GM23338 (cell line): ENCODE data around the gene DNAJC27. TPM values are rescaled to one million over a fixed set of nuclear protein-coding genes. Genes with fewer than 3 reads are reported as not detected.

Source experiments
- ATAC-seq: fragments of 200-7000 bp; cut with Tn5 transposase; 3 replicates; pipeline ENCODE4 v1.9.1; 2020
- DNase-seq: peaks from one replicate; pipeline ENCODE4 v3.0.0-alpha.2; 2015; ENCODE audit warnings: low spot score
- H2AFZ ChIP-seq: fragments of 200-600 bp; sonication (generic); 2 replicates; pipeline ENCODE4 v1.8.0; 2016; ENCODE audit warnings: antibody characterized with exemption, mild to moderate bottlenecking, moderate library complexity
- H3F3A ChIP-seq: fragments of 200-600 bp; sonication (generic); replicated peaks from 2 replicates; pipeline ENCODE4 v1.8.0; 2017; ENCODE audit warnings: antibody characterized with exemption, mixed run types, low read depth
- H3K27ac ChIP-seq: fragments of 200-600 bp; sonication (generic); 2 replicates; pipeline ENCODE4 v1.6.1; 2016; ENCODE audit warnings: low read depth
- H3K27me3 ChIP-seq: fragments of 200-600 bp; sonication (generic); 2 replicates; pipeline ENCODE4 v1.8.0; 2016; ENCODE audit warnings: mild to moderate bottlenecking, mixed run types, moderate library complexity; ENCODE audit not compliant: insufficient read depth
- H3K36me3 ChIP-seq: fragments of 200-600 bp; sonication (generic); 2 replicates; pipeline ENCODE4 v1.8.0; 2016; ENCODE audit warnings: mild to moderate bottlenecking; ENCODE audit not compliant: insufficient read depth
- H3K4me1 ChIP-seq: fragments of 200-600 bp; sonication (generic); 2 replicates; pipeline ENCODE4 v1.8.0; 2016; ENCODE audit warnings: mild to moderate bottlenecking, moderate library complexity; ENCODE audit not compliant: insufficient read depth
- H3K4me2 ChIP-seq: fragments of 200-600 bp; sonication (generic); 2 replicates; pipeline ENCODE4 v1.7.1; 2017; ENCODE audit warnings: mixed run types
- H3K4me3 ChIP-seq: fragments of 200-600 bp; sonication (generic); 2 replicates; pipeline ENCODE4 v1.6.1; 2016; ENCODE audit warnings: mixed run types
- H3K79me2 ChIP-seq: fragments of 200-600 bp; sonication (generic); replicated peaks from 2 replicates; pipeline ENCODE4 v1.8.0; 2017; ENCODE audit warnings: mild to moderate bottlenecking; ENCODE audit not compliant: insufficient read depth
- H3K9me2 ChIP-seq: fragments of 200-600 bp; sonication (generic); 2 replicates; pipeline ENCODE4 v1.8.0; 2017; ENCODE audit not compliant: insufficient read depth
- H4K20me1 ChIP-seq: fragments of 200-600 bp; sonication (generic); replicated peaks from 2 replicates; pipeline ENCODE4 v1.8.0; 2017; ENCODE audit warnings: mild to moderate bottlenecking; ENCODE audit not compliant: insufficient read depth
- H3K27ac Mint-ChIP-seq: 2 replicates; pipeline ENCODE4 v1.8.0; 2020; ENCODE audit warnings: inconsistent platforms, mild to moderate bottlenecking, moderate library complexity, mixed read lengths
- H3K27me3 Mint-ChIP-seq: 3 replicates; pipeline ENCODE4 v1.8.0; 2022; ENCODE audit warnings: low read depth, mild to moderate bottlenecking, moderate library complexity, mixed read lengths, inconsistent platforms; ENCODE audit not compliant: insufficient read depth, poor library complexity
- H3K36me3 Mint-ChIP-seq: 3 replicates; pipeline ENCODE4 v1.8.0; 2021; ENCODE audit warnings: low read depth, mild to moderate bottlenecking, inconsistent platforms, moderate library complexity, mixed read lengths
- H3K4me1 Mint-ChIP-seq: 3 replicates; pipeline ENCODE4 v1.8.0; 2020; ENCODE audit warnings: mild to moderate bottlenecking, inconsistent platforms, mixed read lengths
- H3K4me3 Mint-ChIP-seq: 3 replicates; pipeline ENCODE4 v1.8.0; 2021; ENCODE audit warnings: moderate library complexity, mild to moderate bottlenecking, inconsistent platforms, mixed read lengths
- H3K9me3 Mint-ChIP-seq: 3 replicates; pipeline ENCODE4 v1.8.0; 2020; ENCODE audit warnings: moderate library complexity, mild to moderate bottlenecking, inconsistent platforms, mixed read lengths
- CREB1 ChIP-seq: fragments of 250-450 bp; sonication (Bioruptor Pico); IDR thresholded peaks from 2 replicates; pipeline ENCODE4 v1.5.0; 2020; ENCODE audit warnings: low read depth, mild to moderate bottlenecking, moderate library complexity
- EZH2 ChIP-seq: fragments of 200-600 bp; sonication (generic); IDR thresholded peaks from one replicate; pipeline ENCODE4 v1.8.0; 2017; ENCODE audit warnings: antibody characterized with exemption, mild to moderate bottlenecking, low read depth; ENCODE audit not compliant: unreplicated experiment
- JUNB ChIP-seq: IDR thresholded peaks from one replicate; pipeline ENCODE4 v1.6.1; 2016; ENCODE audit warnings: antibody characterized with exemption; ENCODE audit not compliant: unreplicated experiment
- NANOG ChIP-seq: IDR thresholded peaks from 2 replicates; pipeline ENCODE4 v1.6.1; 2016; ENCODE audit warnings: antibody characterized with exemption, borderline replicate concordance
- POLR2AphosphoS5 ChIP-seq: IDR thresholded peaks from 2 replicates; pipeline ENCODE4 v1.6.1; 2016; ENCODE audit warnings: antibody characterized with exemption, low read depth
- STAT1 ChIP-seq: IDR thresholded peaks from one replicate; pipeline ENCODE4 v1.6.1; 2016; ENCODE audit warnings: antibody characterized with exemption; ENCODE audit not compliant: unreplicated experiment
- ZNF114 ChIP-seq: fragments of 250-450 bp; sonication (Bioruptor Pico); IDR thresholded peaks from 2 replicates; pipeline ENCODE4 v1.5.0; 2020; ENCODE audit warnings: mild to moderate bottlenecking, moderate library complexity
- polyA plus RNA-seq: library from polyadenylated mRNA; unstranded; fragments of >200 nt; fragmentation: Nextera tagmentation; extraction: Ambion mirVana; gene quantifications from 2 replicates; pipeline ENCODE4 v1.2.1, GENCODE V29; 2016
- total RNA-seq: library from RNA; depleted of rRNA; stranded (reverse); fragments of >200 nt; shearing (Covaris generic); gene quantifications from 2 replicates; pipeline ENCODE4 v1.2.3, GENCODE V29; 2014
- TF ChIP-seq, protein P1 (sequence below): fragments of 250-450 bp; sonication (Bioruptor Pico); IDR thresholded peaks from 2 replicates; pipeline ENCODE4 v1.5.0; 2020; ENCODE audit warnings: mild to moderate bottlenecking, moderate library complexity
- TF ChIP-seq, protein P2 (sequence below), 2 experiments: fragments of 200-600 bp in 1 of 2; sonication (generic) in 1 of 2; conservative IDR thresholded peaks; 2 replicates each; pipeline versions ENCODE4 v1.5.1 to v1.6.1; 2016 to 2017; ENCODE audit warnings: antibody characterized with exemption in 2 of 2, low read depth in 2 of 2, mild to moderate bottlenecking in 2 of 2, moderate library complexity in 1 of 2

Gene DNAJC27
- total and polyA plus RNA-seq, 2 experiments from 2014 or later: 2.4 to 2.6 TPM

DNA sequence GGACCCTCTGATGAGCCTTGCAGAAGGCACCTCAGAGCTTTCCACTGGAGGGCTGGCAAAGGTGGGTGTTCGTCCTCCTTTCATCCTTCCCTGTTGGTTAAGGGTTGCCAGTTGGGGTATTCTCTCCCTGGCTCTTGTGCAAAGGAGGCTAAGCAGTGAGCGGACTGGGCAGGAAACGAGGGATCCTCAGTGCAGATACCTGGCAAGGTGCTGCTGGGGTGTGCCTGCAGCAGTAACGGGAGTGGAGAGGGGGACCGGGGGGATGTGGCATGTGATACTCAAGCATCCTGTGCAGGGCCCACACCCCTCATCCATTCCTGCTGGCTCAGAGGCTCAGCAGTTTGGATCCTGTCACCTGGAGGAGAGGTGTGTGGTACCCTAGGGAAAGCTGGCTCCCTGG, 47.5 kb downstream of the DNAJC27 start (continued):
- no peak for TF ChIP-seq ZNF114 (CRISPR knock-in tag)
- TF ChIP-seq CREB1: no peak
- no peak for TF ChIP-seq EZH2
- TF ChIP-seq, protein P1, sequence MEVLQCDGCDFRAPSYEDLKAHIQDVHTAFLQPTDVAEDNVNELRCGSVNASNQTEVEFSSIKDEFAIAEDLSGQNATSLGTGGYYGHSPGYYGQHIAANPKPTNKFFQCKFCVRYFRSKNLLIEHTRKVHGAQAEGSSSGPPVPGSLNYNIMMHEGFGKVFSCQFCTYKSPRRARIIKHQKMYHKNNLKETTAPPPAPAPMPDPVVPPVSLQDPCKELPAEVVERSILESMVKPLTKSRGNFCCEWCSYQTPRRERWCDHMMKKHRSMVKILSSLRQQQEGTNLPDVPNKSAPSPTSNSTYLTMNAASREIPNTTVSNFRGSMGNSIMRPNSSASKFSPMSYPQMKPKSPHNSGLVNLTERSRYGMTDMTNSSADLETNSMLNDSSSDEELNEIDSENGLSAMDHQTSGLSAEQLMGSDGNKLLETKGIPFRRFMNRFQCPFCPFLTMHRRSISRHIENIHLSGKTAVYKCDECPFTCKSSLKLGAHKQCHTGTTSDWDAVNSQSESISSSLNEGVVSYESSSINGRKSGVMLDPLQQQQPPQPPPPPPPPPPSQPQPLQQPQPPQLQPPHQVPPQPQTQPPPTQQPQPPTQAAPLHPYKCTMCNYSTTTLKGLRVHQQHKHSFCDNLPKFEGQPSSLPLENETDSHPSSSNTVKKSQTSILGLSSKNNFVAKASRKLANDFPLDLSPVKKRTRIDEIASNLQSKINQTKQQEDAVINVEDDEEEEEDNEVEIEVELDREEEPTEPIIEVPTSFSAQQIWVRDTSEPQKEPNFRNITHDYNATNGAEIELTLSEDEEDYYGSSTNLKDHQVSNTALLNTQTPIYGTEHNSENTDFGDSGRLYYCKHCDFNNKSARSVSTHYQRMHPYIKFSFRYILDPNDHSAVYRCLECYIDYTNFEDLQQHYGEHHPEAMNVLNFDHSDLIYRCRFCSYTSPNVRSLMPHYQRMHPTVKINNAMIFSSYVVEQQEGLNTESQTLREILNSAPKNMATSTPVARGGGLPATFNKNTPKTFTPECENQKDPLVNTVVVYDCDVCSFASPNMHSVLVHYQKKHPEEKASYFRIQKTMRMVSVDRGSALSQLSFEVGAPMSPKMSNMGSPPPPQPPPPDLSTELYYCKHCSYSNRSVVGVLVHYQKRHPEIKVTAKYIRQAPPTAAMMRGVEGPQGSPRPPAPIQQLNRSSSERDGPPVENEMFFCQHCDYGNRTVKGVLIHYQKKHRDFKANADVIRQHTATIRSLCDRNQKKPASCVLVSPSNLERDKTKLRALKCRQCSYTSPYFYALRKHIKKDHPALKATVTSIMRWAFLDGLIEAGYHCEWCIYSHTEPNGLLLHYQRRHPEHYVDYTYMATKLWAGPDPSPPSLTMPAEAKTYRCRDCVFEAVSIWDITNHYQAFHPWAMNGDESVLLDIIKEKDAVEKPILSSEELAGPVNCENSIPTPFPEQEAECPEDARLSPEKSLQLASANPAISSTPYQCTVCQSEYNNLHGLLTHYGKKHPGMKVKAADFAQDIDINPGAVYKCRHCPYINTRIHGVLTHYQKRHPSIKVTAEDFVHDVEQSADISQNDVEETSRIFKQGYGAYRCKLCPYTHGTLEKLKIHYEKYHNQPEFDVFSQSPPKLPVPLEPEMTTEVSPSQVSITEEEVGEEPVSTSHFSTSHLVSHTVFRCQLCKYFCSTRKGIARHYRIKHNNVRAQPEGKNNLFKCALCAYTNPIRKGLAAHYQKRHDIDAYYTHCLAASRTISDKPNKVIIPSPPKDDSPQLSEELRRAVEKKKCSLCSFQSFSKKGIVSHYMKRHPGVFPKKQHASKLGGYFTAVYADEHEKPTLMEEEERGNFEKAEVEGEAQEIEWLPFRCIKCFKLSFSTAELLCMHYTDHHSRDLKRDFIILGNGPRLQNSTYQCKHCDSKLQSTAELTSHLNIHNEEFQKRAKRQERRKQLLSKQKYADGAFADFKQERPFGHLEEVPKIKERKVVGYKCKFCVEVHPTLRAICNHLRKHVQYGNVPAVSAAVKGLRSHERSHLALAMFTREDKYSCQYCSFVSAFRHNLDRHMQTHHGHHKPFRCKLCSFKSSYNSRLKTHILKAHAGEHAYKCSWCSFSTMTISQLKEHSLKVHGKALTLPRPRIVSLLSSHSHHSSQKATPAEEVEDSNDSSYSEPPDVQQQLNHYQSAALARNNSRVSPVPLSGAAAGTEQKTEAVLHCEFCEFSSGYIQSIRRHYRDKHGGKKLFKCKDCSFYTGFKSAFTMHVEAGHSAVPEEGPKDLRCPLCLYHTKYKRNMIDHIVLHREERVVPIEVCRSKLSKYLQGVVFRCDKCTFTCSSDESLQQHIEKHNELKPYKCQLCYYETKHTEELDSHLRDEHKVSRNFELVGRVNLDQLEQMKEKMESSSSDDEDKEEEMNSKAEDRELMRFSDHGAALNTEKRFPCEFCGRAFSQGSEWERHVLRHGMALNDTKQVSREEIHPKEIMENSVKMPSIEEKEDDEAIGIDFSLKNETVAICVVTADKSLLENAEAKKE (CRISPR knock-in tag): no peak

DNA sequence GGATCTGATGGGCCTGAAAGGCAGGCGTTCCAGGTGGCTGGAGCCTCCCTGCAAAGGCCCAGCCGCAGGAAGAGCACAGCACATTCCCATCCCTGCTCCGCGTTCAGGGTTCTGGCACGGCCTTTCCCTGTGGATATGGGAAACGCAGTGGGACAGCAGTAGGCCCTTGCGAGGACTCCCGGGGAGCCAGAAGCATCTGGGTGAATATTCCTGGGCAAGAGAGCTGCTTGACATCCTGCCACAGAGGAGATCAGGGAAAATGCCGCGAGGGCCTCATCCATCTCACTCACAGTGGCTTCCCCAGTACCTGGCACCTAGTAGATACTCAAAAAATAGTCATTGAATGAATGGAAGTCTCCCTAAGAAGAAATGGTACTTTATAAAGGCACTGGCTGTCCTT, 48.6 kb downstream of the DNAJC27 start:
- ATAC-seq: no peak
- H3K36me3 Mint-ChIP-seq: peaks cover 2% of the 10 kb centered on the region; the same call in 1 of the 3 replicates
- peaks cover 4% of the 10 kb centered on the region for H3K27me3 Mint-ChIP-seq
- no peaks in the 10 kb centered on the region for H3K9me2 ChIP-seq
- H4K20me1 ChIP-seq: no peaks in the 10 kb centered on the region
- H3K36me3 ChIP-seq: no peaks in the 10 kb centered on the region
- peaks cover 13% of the 10 kb centered on the region for H3K4me1 ChIP-seq
- H2AFZ ChIP-seq: no peak overlapping the region
- no peak overlapping the region for H3K4me2 ChIP-seq
- H3K27ac ChIP-seq: no peak overlapping the region
- H3K4me3 ChIP-seq: no peak overlapping the region
- peaks cover 25% of the 10 kb centered on the region for H3K4me1 Mint-ChIP-seq
- no peaks in the 10 kb centered on the region for H3K79me2 ChIP-seq
- no peak overlapping the region for H3K4me3 Mint-ChIP-seq
- H3K27ac Mint-ChIP-seq: no peak overlapping the region
- H3K27me3 ChIP-seq: no peaks in the 10 kb centered on the region
- DNase-seq: no peak
- 0 out of 3 replicates have a peak, but pooled peaks cover 3% of the 10 kb centered on the region for H3K9me3 Mint-ChIP-seq
- peaks cover 4% of the 10 kb centered on the region; the same call in 1 of the 2 replicates for H3F3A ChIP-seq
- no peak for TF ChIP-seq STAT1
- TF ChIP-seq, protein P2, sequence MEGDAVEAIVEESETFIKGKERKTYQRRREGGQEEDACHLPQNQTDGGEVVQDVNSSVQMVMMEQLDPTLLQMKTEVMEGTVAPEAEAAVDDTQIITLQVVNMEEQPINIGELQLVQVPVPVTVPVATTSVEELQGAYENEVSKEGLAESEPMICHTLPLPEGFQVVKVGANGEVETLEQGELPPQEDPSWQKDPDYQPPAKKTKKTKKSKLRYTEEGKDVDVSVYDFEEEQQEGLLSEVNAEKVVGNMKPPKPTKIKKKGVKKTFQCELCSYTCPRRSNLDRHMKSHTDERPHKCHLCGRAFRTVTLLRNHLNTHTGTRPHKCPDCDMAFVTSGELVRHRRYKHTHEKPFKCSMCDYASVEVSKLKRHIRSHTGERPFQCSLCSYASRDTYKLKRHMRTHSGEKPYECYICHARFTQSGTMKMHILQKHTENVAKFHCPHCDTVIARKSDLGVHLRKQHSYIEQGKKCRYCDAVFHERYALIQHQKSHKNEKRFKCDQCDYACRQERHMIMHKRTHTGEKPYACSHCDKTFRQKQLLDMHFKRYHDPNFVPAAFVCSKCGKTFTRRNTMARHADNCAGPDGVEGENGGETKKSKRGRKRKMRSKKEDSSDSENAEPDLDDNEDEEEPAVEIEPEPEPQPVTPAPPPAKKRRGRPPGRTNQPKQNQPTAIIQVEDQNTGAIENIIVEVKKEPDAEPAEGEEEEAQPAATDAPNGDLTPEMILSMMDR (conservative IDR thresholded peaks at IDR 0.05; ENCODE audit: low read depth in 2 of 2): no peak
- no peak for TF ChIP-seq CREB1
- no peak for TF ChIP-seq NANOG
- TF ChIP-seq JUNB: no peak
- TF ChIP-seq EZH2: no peak
- no peak for TF ChIP-seq POLR2AphosphoS5
